ENCODE data around the gene MAP7.
"Not testable (repeated sequence)": the region's sequence is repeated elsewhere in the genome, so short reads cannot be mapped to it uniquely, and the experiment has no call there.

The MAP7 gene

GRCh38 chr6:136435101-136435500, 115.1 kb downstream of the MAP7 start:
- TF ChIP-seq POLR2A (IDR thresholded peaks at IDR 0.05; ENCODE audit: low read depth, low read length): no peak
- FAIRE-seq: no peak
- DNase-seq (ENCODE audit: insufficient read length, low spot score): no peak

GRCh38 chr6:136431306-136431705, 118.9 kb downstream of the MAP7 start:
- FAIRE-seq; DNase-seq (ENCODE audit: insufficient read length, low spot score): not testable (repeated sequence)

- DNase-seq (ENCODE audit: insufficient read length, low spot score): no peak
- no peak for TF ChIP-seq POLR2A (IDR thresholded peaks at IDR 0.05; ENCODE audit: low read depth, low read length)
- FAIRE-seq: no peak
Measured at GRCh38 chr6:136429264-136430065, 120.8 kb downstream of the MAP7 start.

GRCh38 chr6:136427378-136427717, 122.9 kb downstream of the MAP7 start:
- FAIRE-seq (no peak), DNase-seq (ENCODE audit: insufficient read length, low spot score) (no peak)
- no peak for TF ChIP-seq POLR2A (IDR thresholded peaks at IDR 0.05; ENCODE audit: low read depth, low read length)

GRCh38 chr6:136426627-136427377, 123.4 kb downstream of the MAP7 start:
- no peak for FAIRE-seq
- TF ChIP-seq POLR2A (IDR thresholded peaks at IDR 0.05; ENCODE audit: low read depth, low read length): no peak
- DNase-seq (ENCODE audit: insufficient read length, low spot score): no peak

- no peak for FAIRE-seq
- no peak for TF ChIP-seq POLR2A (IDR thresholded peaks at IDR 0.05; ENCODE audit: low read depth, low read length)
- no peak for DNase-seq (ENCODE audit: insufficient read length, low spot score)
Measured at GRCh38 chr6:136425793-136426192, 124.4 kb downstream of the MAP7 start.

- FAIRE-seq (no peak), DNase-seq (ENCODE audit: insufficient read length, low spot score) (no peak)
- no peak for TF ChIP-seq POLR2A (IDR thresholded peaks at IDR 0.05; ENCODE audit: low read depth, low read length)
Measured at GRCh38 chr6:136424901-136425300, 125.3 kb downstream of the MAP7 start.

GRCh38 chr6:136424450-136424849, 125.8 kb downstream of the MAP7 start:
- DNase-seq (ENCODE audit: insufficient read length, low spot score) (no peak), FAIRE-seq (no peak)
- TF ChIP-seq POLR2A (IDR thresholded peaks at IDR 0.05; ENCODE audit: low read depth, low read length): no peak

- FAIRE-seq (no peak), DNase-seq (ENCODE audit: insufficient read length, low spot score) (no peak)
- TF ChIP-seq POLR2A (IDR thresholded peaks at IDR 0.05; ENCODE audit: low read depth, low read length): no peak
Measured at GRCh38 chr6:136421537-136422158, 128.6 kb downstream of the MAP7 start.

GRCh38 chr6:136420853-136421252, 129.4 kb downstream of the MAP7 start:
- FAIRE-seq (no peak), DNase-seq (ENCODE audit: insufficient read length, low spot score) (no peak)
- TF ChIP-seq POLR2A (IDR thresholded peaks at IDR 0.05; ENCODE audit: low read depth, low read length): no peak

- no peak for TF ChIP-seq POLR2A (IDR thresholded peaks at IDR 0.05; ENCODE audit: low read depth, low read length)
- DNase-seq (ENCODE audit: insufficient read length, low spot score) (no peak), FAIRE-seq (no peak)
Measured at GRCh38 chr6:136415351-136416007, 134.7 kb downstream of the MAP7 start.

- DNase-seq (ENCODE audit: insufficient read length, low spot score) (no peak), FAIRE-seq (no peak)
- TF ChIP-seq POLR2A (IDR thresholded peaks at IDR 0.05; ENCODE audit: low read depth, low read length): no peak
Measured at GRCh38 chr6:136412410-136412809, 137.8 kb downstream of the MAP7 start.

GRCh38 chr6:136411453-136412354, 138.5 kb downstream of the MAP7 start:
- DNase-seq (ENCODE audit: insufficient read length, low spot score) (no peak), FAIRE-seq (no peak)
- no peak for TF ChIP-seq POLR2A (IDR thresholded peaks at IDR 0.05; ENCODE audit: low read depth, low read length)

Measured in H54 (cell line).